ENCODE results near the gene SLC45A3. TPM values are rescaled to one million over a fixed set of nuclear protein-coding genes. Genes with fewer than 3 reads are reported as not detected.
"Not testable (repeated sequence)": the region's sequence is repeated elsewhere in the genome, so short reads cannot be mapped to it uniquely, and the experiment has no call there.

The SLC45A3 gene
- total RNA-seq: 1 to 10 TPM; 1.2 to 3.1 (median 1.4) TPM

- Histone ChIP-seq H3K4me1 (peaks cover 6 to 33% (median 18%) of the 10 kb centered on the region in 3 donors), H3K27me3 (no peaks in the 10 kb centered on the region), H3K27ac (peak within 1 kb of the TSS; percentile 27 to 70 (median 63)), H3K9me3 (no peaks in the 10 kb centered on the region), H3K36me3 (no peaks in the 10 kb centered on the region), H3K4me3 (peak within 1 kb of the TSS; percentile 55 to 86 (median 68))
- no peak for TF ChIP-seq CTCF (IDR thresholded peaks at IDR 0.05)
- TF ChIP-seq POLR2A (IDR thresholded peaks at IDR 0.05): no peak
- DNase-seq: no peak
- intact Hi-C loops (cut with DNase I): no loop called here
- 1 to 19% methylated on average over 3 to 9 of the region's 86 CpGs for WGBS, 2 donors
These were observed at the start of gene SLC45A3 for GRCh38 chr1:205680073-205680851. TSS of gene SLC45A3 (minus strand) at chr1:205680509. CDS start at chr1:205664656, 15,853 bp downstream.

- H3K36me3 ChIP-seq: peaks cover 0 to 72% (median 24%) of the 10 kb centered on the region in 3 donors
- 84 to 93% methylated on average over 4 of the region's 4 CpGs for WGBS, 2 donors
These were observed 46.4 kb upstream of the SLC45A3 start for GRCh38 chr1:205726619-205727125.

GRCh38 chr1:205725514-205725913 is 45.2 kb upstream of the SLC45A3 start:
- H3K4me3 ChIP-seq: no peak overlapping the region
- intact Hi-C loops (cut with DNase I): no loop called here
- TF ChIP-seq POLR2A (IDR thresholded peaks at IDR 0.05) (no peak), CTCF (IDR thresholded peaks at IDR 0.05) (no peak)
- no peak overlapping the region for H3K27ac ChIP-seq
- no peaks in the 10 kb centered on the region for H3K9me3 ChIP-seq
- H3K27me3 ChIP-seq: no peaks in the 10 kb centered on the region
- H3K36me3 ChIP-seq: peaks cover 0 to 79% (median 24%) of the 10 kb centered on the region in 3 donors
- DNase-seq: no peak
- no peaks in the 10 kb centered on the region for H3K4me1 ChIP-seq
- WGBS, 2 donors: 80 to 95% methylated on average over 1 of the region's 1 CpG

More at GRCh38 chr1:205726619-205727125, 46.4 kb upstream of the SLC45A3 start:
- DNase-seq: no peak
- intact Hi-C loops (cut with DNase I): no loop called here
- no peaks in the 10 kb centered on the region for H3K4me1 ChIP-seq
- H3K4me3 ChIP-seq: no peak overlapping the region
- no peaks in the 10 kb centered on the region for H3K9me3 ChIP-seq
- no peaks in the 10 kb centered on the region for H3K27me3 ChIP-seq
- TF ChIP-seq CTCF (IDR thresholded peaks at IDR 0.05) (no peak), POLR2A (IDR thresholded peaks at IDR 0.05) (no peak)
- H3K27ac ChIP-seq: no peak overlapping the region

GRCh38 chr1:205720740-205721139 is 40.4 kb upstream of the SLC45A3 start:
- DNase-seq; H3K27ac ChIP-seq; H3K27me3 ChIP-seq; H3K9me3 ChIP-seq; H3K4me1 ChIP-seq; intact Hi-C loops (cut with DNase I); H3K4me3 ChIP-seq: not testable (repeated sequence)
- H3K36me3 ChIP-seq: peaks cover 0 to 98% (median 29%) of the 10 kb centered on the region in 3 donors
- WGBS, 2 donors: 96 to 100% methylated on average over 1 to 2 of the region's 2 CpGs

GRCh38 chr1:205719762-205720161 is 39.5 kb upstream of the SLC45A3 start:
- peaks cover 0 to 99% (median 26%) of the 10 kb centered on the region in 3 donors for H3K36me3 ChIP-seq
- no peak for DNase-seq
- H3K27ac ChIP-seq: no peak overlapping the region
- intact Hi-C loops (cut with DNase I): no loop called here
- H3K27me3 ChIP-seq: no peaks in the 10 kb centered on the region
- H3K9me3 ChIP-seq: no peaks in the 10 kb centered on the region
- no peaks in the 10 kb centered on the region for H3K4me1 ChIP-seq
- TF ChIP-seq CTCF (IDR thresholded peaks at IDR 0.05): no peak
- no peak for TF ChIP-seq POLR2A (IDR thresholded peaks at IDR 0.05)
- H3K4me3 ChIP-seq: no peak overlapping the region

Data from esophagus squamous epithelium (tissue), 5 donors.